IPS-18c (cell line): ENCODE data around the gene GRIP2.
"Not testable (repeated sequence)": the region's sequence is repeated elsewhere in the genome, so short reads cannot be mapped to it uniquely, and the experiment has no call there.

Experiments
- H3K4me3 ChIP-seq: 2 replicates; pipeline ENCODE4 v1.7.0; 2013; ENCODE audit warnings: low read depth, mild to moderate bottlenecking, low read length, moderate library complexity; ENCODE audit not compliant: insufficient read depth
- H3K9me3 ChIP-seq: one replicate; pipeline ENCODE4 v1.6.1; 2013; ENCODE audit warnings: mild to moderate bottlenecking, low read length, moderate library complexity; ENCODE audit not compliant: control insufficient read depth, insufficient read depth

The GRIP2 gene

GRCh38 chr3:14516738-14517345 lies 23.3 kb downstream of the GRIP2 start:
- Histone ChIP-seq H3K4me3 (no peak overlapping the region), H3K9me3 (no peaks in the 10 kb centered on the region)

GRCh38 chr3:14515526-14515925 lies 24.6 kb downstream of the GRIP2 start:
- H3K9me3 ChIP-seq, H3K4me3 ChIP-seq: not testable (repeated sequence)

- Histone ChIP-seq H3K4me3 (no peak overlapping the region), H3K9me3 (no peaks in the 10 kb centered on the region)
Observed at GRCh38 chr3:14514323-14514720, 25.8 kb downstream of the GRIP2 start.

- H3K9me3 ChIP-seq = no peaks in the 10 kb centered on the region
- no peak overlapping the region for H3K4me3 ChIP-seq
Observed at GRCh38 chr3:14513566-14514322, 26.4 kb downstream of the GRIP2 start.

- no peaks in the 10 kb centered on the region for H3K9me3 ChIP-seq
- no peak overlapping the region for H3K4me3 ChIP-seq
Observed at GRCh38 chr3:14512942-14513327, 27.2 kb downstream of the GRIP2 start.

- no peaks in the 10 kb centered on the region for H3K9me3 ChIP-seq
- H3K4me3 ChIP-seq = no peak overlapping the region
Observed at GRCh38 chr3:14512281-14512941, 27.7 kb downstream of the GRIP2 start.

GRCh38 chr3:14511623-14512280 lies 28.4 kb downstream of the GRIP2 start:
- H3K4me3 ChIP-seq = no peak overlapping the region
- no peaks in the 10 kb centered on the region for H3K9me3 ChIP-seq

- H3K4me3 ChIP-seq = no peak overlapping the region; the same call in 1 of the 2 replicates
Observed at GRCh38 chr3:14510838-14511622, 29.1 kb downstream of the GRIP2 start.

GRCh38 chr3:14509796-14510100 lies 30.4 kb downstream of the GRIP2 start:
- Histone ChIP-seq H3K9me3 (no peaks in the 10 kb centered on the region), H3K4me3 (no peak overlapping the region)

More at GRCh38 chr3:14510838-14511622, 29.1 kb downstream of the GRIP2 start:
- H3K9me3 ChIP-seq = no peaks in the 10 kb centered on the region

GRCh38 chr3:14508966-14509795 lies 31.0 kb downstream of the GRIP2 start:
- Histone ChIP-seq H3K4me3 (peak overlapping the region; percentile 44), H3K9me3 (no peaks in the 10 kb centered on the region)

GRCh38 chr3:14508505-14508819 lies 31.7 kb downstream of the GRIP2 start:
- H3K9me3 ChIP-seq = no peaks in the 10 kb centered on the region
- H3K4me3 ChIP-seq = no peak overlapping the region

- Histone ChIP-seq H3K4me3 (no peak overlapping the region), H3K9me3 (no peaks in the 10 kb centered on the region)
Observed at GRCh38 chr3:14507757-14508504, 32.2 kb downstream of the GRIP2 start.

- no peaks in the 10 kb centered on the region for H3K9me3 ChIP-seq
- no peak overlapping the region for H3K4me3 ChIP-seq
Observed at GRCh38 chr3:14507305-14507741, 32.8 kb downstream of the GRIP2 start.

GRCh38 chr3:14506626-14507304 lies 33.4 kb downstream of the GRIP2 start:
- no peak overlapping the region for H3K4me3 ChIP-seq
- H3K9me3 ChIP-seq = no peaks in the 10 kb centered on the region

GRCh38 chr3:14505803-14506500 lies 34.2 kb downstream of the GRIP2 start:
- no peaks in the 10 kb centered on the region for H3K9me3 ChIP-seq
- H3K4me3 ChIP-seq = no peak overlapping the region
